OCI-LY7 (cell line): ENCODE measurements around the gene HLA-DRB5. TPM values are rescaled to one million over a fixed set of nuclear protein-coding genes. Genes with fewer than 3 reads are reported as not detected.

Experiments
- BruUV-seq: library from RNA; stranded (reverse); fragments of 400-500 nt; replicated peaks from 2 replicates; lab custom pipeline; 2021; lab: Mats Ljungman, UMichigan
- CTCF ChIA-PET: fragments of 300-600 bp; sonication (Branson Sonifier 250); formaldehyde crosslinking; loops from one replicate; lab custom pipeline; 2022; ENCODE audit warnings: antibody characterized with exemption; ENCODE audit not compliant: unreplicated experiment; lab: Charles Lee
- POLR2A ChIA-PET: fragments of 300-600 bp; sonication (Branson Sonifier 250); formaldehyde crosslinking; loops from one replicate; lab custom pipeline; 2022; ENCODE audit warnings: antibody characterized with exemption; lab: Charles Lee
- DNase-seq: peaks from one replicate; pipeline ENCODE4 v3.0.0-alpha.2; 2015; ENCODE audit warnings: low spot score
- H2AFZ ChIP-seq: fragments of 200-600 bp; sonication (generic), shearing (Covaris generic); 2 replicates; pipeline ENCODE4 v1.6.1; 2014; ENCODE audit warnings: mild to moderate bottlenecking, antibody characterized with exemption, low read length, moderate library complexity
- H3K27ac ChIP-seq: fragments of 200-600 bp; sonication (generic); 2 replicates; pipeline ENCODE4 v1.5.1; 2014; ENCODE audit warnings: mixed run types, low read depth, mild to moderate bottlenecking, moderate library complexity, low read length, inconsistent platforms; ENCODE audit not compliant: poor library complexity, severe bottlenecking
- H3K36me3 ChIP-seq: fragments of 200-600 bp; sonication (generic); 2 replicates; pipeline ENCODE4 v1.6.1; 2014; ENCODE audit warnings: mild to moderate bottlenecking, antibody characterized with exemption, low read length, moderate library complexity, mixed read lengths; ENCODE audit not compliant: insufficient read depth
- H3K4me1 ChIP-seq: fragments of 200-600 bp; sonication (generic); 2 replicates; pipeline ENCODE4 v1.5.1; 2014; ENCODE audit warnings: mild to moderate bottlenecking, low read length; ENCODE audit not compliant: insufficient read depth, poor library complexity, severe bottlenecking
- H3K4me2 ChIP-seq: fragments of 200-600 bp; sonication (generic); 2 replicates; pipeline ENCODE4 v1.6.1; 2014; ENCODE audit warnings: mild to moderate bottlenecking, low read length
- H3K4me3 ChIP-seq: fragments of 200-600 bp; sonication (generic); 2 replicates; pipeline ENCODE4 v1.5.1; 2014; ENCODE audit warnings: mild to moderate bottlenecking, low read depth, low read length; ENCODE audit not compliant: poor library complexity, severe bottlenecking
- H3K79me2 ChIP-seq: fragments of 200-600 bp; sonication (generic); 2 replicates; pipeline ENCODE4 v1.6.1; 2016; ENCODE audit warnings: low read depth, mild to moderate bottlenecking, low read length, moderate library complexity, mixed read lengths; ENCODE audit not compliant: insufficient read depth
- H3K9me2 ChIP-seq: fragments of 200-600 bp; sonication (generic); 2 replicates; pipeline ENCODE4 v1.6.1; 2016; ENCODE audit warnings: mild to moderate bottlenecking, low read length, mixed read lengths; ENCODE audit not compliant: insufficient read depth
- H3K9me3 ChIP-seq: fragments of 200-600 bp; sonication (generic); 2 replicates; pipeline ENCODE4 v1.6.1; 2014; ENCODE audit warnings: mild to moderate bottlenecking, mixed run types, low read length, mixed read lengths
- H4K20me1 ChIP-seq: fragments of 200-600 bp; sonication (generic); 2 replicates; pipeline ENCODE4 v1.6.1; 2014; ENCODE audit warnings: mild to moderate bottlenecking, antibody characterized with exemption, low read length, moderate library complexity, mixed read lengths; ENCODE audit not compliant: insufficient read depth
- CTCF ChIP-seq: fragments of 200-600 bp; sonication (generic); conservative IDR thresholded peaks from 2 replicates; pipeline ENCODE4 v1.5.1; 2014; ENCODE audit warnings: mild to moderate bottlenecking, antibody characterized with exemption, low read length, moderate library complexity, mixed read lengths
- EZH2phosphoT487 ChIP-seq: fragments of 200-600 bp; sonication (generic); IDR thresholded peaks from 2 replicates; pipeline ENCODE4 v1.6.1; 2018; ENCODE audit warnings: low read depth, borderline replicate concordance, mild to moderate bottlenecking, mixed run types, antibody characterized with exemption, low read length, moderate library complexity, mixed read lengths
- intact Hi-C: fragments of 100-400 bp; cut with micrococcal nuclease; formaldehyde crosslinking; loops from one replicate; pipeline ENCODE4 v1.10.0; 2022; ENCODE audit not compliant: unreplicated experiment
- total RNA-seq, 2 experiments: library from RNA; depleted of rRNA in 1 of 2; stranded (reverse); fragments of >200 nt in 1 of 2; shearing (Covaris generic) in 1 of 2; gene quantifications; 2 replicates each; pipeline ENCODE4 v1.2.3, GENCODE V29; 2014 to 2022

HLA-DRB5 gene
- total RNA-seq, 2 experiments from 2014 or later: 1.9 to 6.1 TPM

- H3K4me3 ChIP-seq: no peak overlapping the region
- TF ChIP-seq EZH2phosphoT487: no peak
- no peak for TF ChIP-seq CTCF
- no peak for DNase-seq
- H3K36me3 ChIP-seq: no peaks in the 10 kb centered on the region
- no peak overlapping the region for H3K27ac ChIP-seq
- CTCF ChIA-PET: no interaction called here
- BruUV-seq: no TSS peak
- intact Hi-C loops: no loop called here
- no peaks in the 10 kb centered on the region for H3K4me1 ChIP-seq
- no peaks in the 10 kb centered on the region for H3K9me2 ChIP-seq
- POLR2A ChIA-PET: no interaction called here
- no peaks in the 10 kb centered on the region for H3K9me3 ChIP-seq
- H3K4me2 ChIP-seq: no peak overlapping the region
- no peaks in the 10 kb centered on the region for H4K20me1 ChIP-seq
- H2AFZ ChIP-seq: no peak overlapping the region
- no peaks in the 10 kb centered on the region for H3K79me2 ChIP-seq
Measured at GRCh38 chr6:32517654-32518445, 12.2 kb downstream of the HLA-DRB5 start.

DNA sequence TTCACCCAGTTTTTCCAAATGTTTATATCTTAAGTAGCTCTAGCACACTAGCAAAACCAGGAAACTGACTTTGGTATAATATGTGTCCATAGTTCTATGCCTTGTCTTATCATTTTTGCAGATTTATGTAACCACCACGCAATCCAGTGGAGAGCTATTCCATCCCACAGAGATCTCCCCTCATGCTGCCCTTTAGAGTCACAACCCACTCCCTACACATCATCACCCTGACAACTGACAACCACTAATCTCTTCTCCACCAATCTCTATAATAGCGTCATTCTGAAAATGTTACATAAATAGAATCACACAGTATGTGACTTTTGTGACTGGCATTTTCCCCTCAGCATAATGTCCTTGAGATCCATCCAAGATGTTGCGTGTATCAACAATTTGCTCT is 29.1 kb downstream of the HLA-DRB5 start:
- Histone ChIP-seq H4K20me1 (no peaks in the 10 kb centered on the region), H3K9me2 (no peaks in the 10 kb centered on the region), H3K4me1 (no peaks in the 10 kb centered on the region), H3K4me3 (no peak overlapping the region), H3K79me2 (no peaks in the 10 kb centered on the region), H3K36me3 (no peaks in the 10 kb centered on the region), H3K4me2 (no peak overlapping the region), H3K27ac (no peak overlapping the region), H2AFZ (no peak overlapping the region), H3K9me3 (no peaks in the 10 kb centered on the region)
- TF ChIP-seq EZH2phosphoT487 (no peak), CTCF (no peak)
- no TSS peak for BruUV-seq
- ChIA-PET CTCF (no interaction called here), POLR2A (no interaction called here)
- intact Hi-C loops: no loop called here
- DNase-seq: no peak

DNA sequence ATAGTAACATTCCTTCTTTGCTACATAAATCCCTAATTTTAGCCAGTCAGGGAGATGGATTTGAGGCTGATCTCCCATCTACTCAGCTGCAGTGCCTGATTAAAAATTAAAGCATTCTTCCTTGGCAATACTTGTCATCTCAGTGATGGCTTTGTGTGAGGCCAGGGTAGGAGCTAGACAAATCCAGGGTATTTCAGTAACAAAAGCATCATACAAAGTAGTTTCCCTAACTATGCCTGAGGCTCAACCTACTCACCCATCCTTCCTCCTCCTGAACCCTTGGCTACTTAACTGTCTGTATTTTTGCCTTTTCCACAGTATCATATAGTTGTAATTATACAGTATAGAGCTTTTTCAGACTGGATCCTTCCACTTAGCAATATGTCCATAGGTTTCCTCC is 37.7 kb downstream of the HLA-DRB5 start:
- Histone ChIP-seq H3K4me1 (no peaks in the 10 kb centered on the region), H3K4me3 (no peak overlapping the region), H3K79me2 (no peaks in the 10 kb centered on the region), H3K9me3 (no peaks in the 10 kb centered on the region), H3K9me2 (no peaks in the 10 kb centered on the region), H2AFZ (no peak overlapping the region), H3K4me2 (no peak overlapping the region), H3K36me3 (no peaks in the 10 kb centered on the region), H3K27ac (no peak overlapping the region), H4K20me1 (no peaks in the 10 kb centered on the region)
- no peak for DNase-seq
- ChIA-PET POLR2A (no interaction called here), CTCF (no interaction called here)
- intact Hi-C loops: no loop called here
- no TSS peak for BruUV-seq
- TF ChIP-seq EZH2phosphoT487: no peak
- TF ChIP-seq CTCF: no peak
